Right renal cortex interstitium (tissue), 3 donors: ENCODE measurements around the gene WT1. TPM values are rescaled to one million over a fixed set of nuclear protein-coding genes. Genes with fewer than 3 reads are reported as not detected.

ENCODE experiments used
- DNase-seq, 3 donors: peaks; one replicate each; pipeline ENCODE4 v3.0.0-alpha.2; 2013; ENCODE audit warnings: low read depth in 3 of 3, low spot score in 2 of 3
- polyA plus RNA-seq, 3 donors: library from polyadenylated mRNA; unstranded; fragments of 120-200 nt; gene quantifications; one replicate each; pipeline ENCODE4 v1.2.1, GENCODE V29; 2013; ENCODE audit not compliant: insufficient read length in 3 of 3

WT1 gene
- polyA plus RNA-seq, 3 donors: 230 to 253 (median 232) TPM

GRCh38 chr11:32340181-32340580 is 95.2 kb downstream of the WT1 start:
- no peak for DNase-seq

Other genes starting within 250 kb of the WT1 start
- gene EIF3M, start 148.3 kb upstream of the WT1 start, polyA plus RNA-seq: 100 to 1,000 TPM; 769 to 799 (median 780) TPM